GM12873 (cell line): ENCODE data around the gene POLRMT.

Source experiments
- CTCF ChIP-seq: IDR thresholded peaks from 2 replicates; pipeline ENCODE4 v1.5.1; 2012; ENCODE audit warnings: low read depth, mild to moderate bottlenecking, moderate library complexity, low read length, control low read depth; ENCODE audit not compliant: insufficient read depth; ENCODE audit errors: missing control alignments

Gene POLRMT

DNA sequence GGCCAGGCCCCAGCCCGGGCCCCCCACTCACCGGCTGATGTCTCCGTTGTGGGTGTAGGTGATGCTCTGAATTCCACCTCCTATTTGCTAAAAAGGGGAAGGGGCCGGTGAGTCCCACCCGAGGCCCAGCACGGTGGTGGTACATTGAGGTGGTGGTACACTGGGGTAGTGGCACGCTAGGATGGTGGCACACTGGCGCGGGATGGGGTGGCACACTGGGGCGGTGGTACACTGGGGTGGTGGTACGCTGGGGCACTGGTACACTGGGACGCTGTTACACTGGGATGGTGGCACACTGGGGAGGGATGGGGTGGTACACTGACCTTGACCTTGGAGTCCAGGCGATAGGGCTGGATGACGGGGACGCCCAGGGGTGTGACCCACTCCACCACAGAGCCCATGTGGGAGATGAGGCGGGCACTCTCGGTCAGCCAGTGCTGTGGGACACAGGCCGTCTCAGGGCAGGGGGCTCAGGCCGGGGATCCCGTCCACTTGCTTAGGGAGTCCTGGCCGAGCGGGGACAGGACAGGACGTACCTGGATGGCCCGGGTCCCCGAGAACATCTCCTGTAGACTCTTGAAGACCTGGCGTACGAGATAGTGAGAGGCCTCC is 14.6 kb downstream of the POLRMT start:
- TF ChIP-seq CTCF, result no peak

DNA sequence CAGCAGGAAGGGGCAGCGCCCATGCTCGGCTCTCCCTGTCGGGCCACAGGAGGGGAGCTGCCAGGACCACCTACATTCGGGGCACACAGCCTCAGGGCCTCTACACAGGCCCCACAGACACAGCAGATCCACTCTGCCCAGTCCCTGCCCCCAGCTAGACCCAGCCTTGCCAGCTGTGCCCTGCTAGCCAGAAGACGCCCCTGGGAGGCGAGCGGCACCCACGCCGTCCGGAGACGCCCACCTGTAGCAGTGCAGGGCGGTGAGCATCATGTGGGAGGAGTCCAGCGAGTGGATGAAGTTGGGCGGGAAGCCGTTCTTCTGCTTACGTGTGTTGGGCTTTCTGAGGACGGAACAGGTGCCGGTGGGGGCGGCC is 15.1 kb downstream of the POLRMT start:
- no peak for TF ChIP-seq CTCF

DNA sequence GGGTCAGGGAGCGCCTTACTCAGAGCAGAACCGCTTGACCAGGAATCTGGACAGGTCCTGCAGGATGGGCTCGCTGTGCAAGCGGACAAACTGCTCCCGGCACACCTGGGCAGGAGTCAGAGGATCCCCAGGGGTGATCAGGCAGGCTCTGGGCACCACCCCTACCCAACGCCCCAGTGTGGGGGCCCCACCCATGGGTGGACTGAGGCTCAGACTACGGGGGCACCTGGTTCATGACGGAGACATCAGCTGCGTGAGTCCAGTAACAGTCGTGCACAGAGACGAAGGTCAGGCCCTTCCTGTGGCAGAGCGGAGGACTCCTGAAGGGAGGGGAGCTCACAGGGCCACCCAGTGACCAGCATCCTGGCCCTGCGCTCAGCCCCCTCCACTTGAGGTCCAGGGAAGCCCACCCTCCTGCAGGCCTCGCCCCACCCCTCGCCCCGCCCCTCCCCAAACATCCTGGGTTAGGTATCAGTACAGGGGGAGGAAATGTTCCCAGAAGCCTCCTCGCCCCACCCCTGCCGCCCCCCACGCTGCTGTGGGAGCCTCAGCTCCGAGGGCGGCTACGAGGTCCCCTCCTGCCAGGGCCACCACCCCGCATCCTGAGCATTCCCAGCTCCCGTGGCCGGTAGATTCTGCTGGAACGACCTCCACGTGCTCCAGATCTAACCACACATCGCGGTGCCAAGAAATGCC is 15.6 kb downstream of the POLRMT start:
- no peak for TF ChIP-seq CTCF

DNA sequence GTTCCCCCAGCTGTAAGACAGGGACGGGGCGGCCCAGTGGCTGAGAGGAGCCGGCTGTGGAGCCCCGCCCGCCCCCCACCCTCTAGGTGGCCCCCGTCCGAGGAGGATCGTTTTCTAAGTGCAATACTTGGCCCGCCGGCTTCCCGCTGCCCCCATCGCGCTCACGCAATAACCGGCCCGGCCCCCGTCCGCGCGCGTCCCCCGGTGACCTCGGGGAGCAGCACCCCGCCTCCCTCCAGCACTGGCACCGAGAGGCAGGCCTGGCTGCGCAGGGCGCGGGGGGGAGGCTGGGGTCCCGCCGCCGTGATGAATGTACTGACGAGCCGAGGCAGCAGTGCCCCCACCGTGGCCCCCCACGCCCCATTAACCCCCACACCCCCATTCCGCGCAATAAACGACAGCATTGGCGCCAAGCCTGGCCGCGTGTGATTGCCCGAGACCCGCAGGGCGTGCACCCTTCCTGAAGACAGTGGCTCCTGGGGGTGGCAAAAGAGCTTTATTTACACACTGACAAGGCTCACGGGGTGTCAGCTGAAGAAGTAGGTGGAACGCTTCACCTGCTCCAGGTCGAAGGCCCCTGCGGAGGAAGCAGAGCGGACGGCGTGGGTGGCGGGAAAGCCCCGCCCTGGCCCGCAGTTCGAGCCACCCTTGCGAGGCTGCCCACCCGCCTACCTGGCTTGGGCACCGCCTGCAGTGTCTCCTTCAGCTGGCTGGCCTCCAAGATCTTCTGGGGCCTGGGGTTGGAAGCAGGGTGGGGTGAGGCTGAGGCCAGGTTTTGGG is 16.4 kb downstream of the POLRMT start:
- no peak for TF ChIP-seq CTCF

GRCh38 chr19:616062-616700 is 17.2 kb downstream of the POLRMT start:
- TF ChIP-seq CTCF, result no peak

GRCh38 chr19:615619-616018 is 17.7 kb downstream of the POLRMT start:
- no peak for TF ChIP-seq CTCF
